Measurements from ENCODE around the gene S1PR1. TPM values are rescaled to one million over a fixed set of nuclear protein-coding genes. Genes with fewer than 3 reads are reported as not detected.

S1PR1 gene
- total RNA-seq, 1 experiment from 2014 or later: 0.24 TPM

DNA sequence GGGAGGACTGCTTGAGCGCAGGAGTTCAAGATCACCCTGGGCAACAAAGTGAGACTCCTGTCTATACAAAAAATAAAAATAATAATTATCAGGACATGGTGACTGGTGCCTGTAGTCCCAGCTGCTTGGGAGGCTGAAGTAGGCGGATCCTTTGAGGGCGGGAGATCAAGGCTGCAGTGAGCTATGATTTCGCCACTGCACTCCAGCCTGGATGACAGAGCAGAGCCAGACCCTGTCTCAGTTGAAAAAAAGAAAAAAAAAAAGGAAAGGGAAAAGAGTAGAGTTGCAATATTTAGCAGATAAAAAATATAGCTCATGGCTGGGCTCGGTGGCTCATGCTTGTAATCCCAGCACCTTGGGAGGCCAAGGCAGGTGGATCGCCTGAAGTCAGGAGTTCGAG is 3.3 kb upstream of the S1PR1 start:
- Histone ChIP-seq H3K79me2 (ENCODE audit: insufficient read depth, low read length) (no peaks in the 10 kb centered on the region), H3K9me3 (ENCODE audit: control insufficient read depth, low read depth, low read length) (no peaks in the 10 kb centered on the region), H4K91ac (ENCODE audit: insufficient read length, low read depth, low read length) (no peak overlapping the region), H3K56ac (ENCODE audit: insufficient read length, low read depth, low read length) (no peak overlapping the region), H3K79me1 (ENCODE audit: insufficient read depth, low read depth, low read length, poor library complexity, severe bottlenecking) (no peaks in the 10 kb centered on the region), H2BK15ac (ENCODE audit: low read depth, low read length) (no peak overlapping the region), H3K27me3 (ENCODE audit: insufficient read depth, low read length) (peaks cover 14% of the 10 kb centered on the region; the same call in 1 of the 2 replicates), H2AFZ (ENCODE audit: low read length) (no peak overlapping the region), H2AK5ac (ENCODE audit: insufficient read length, low read length) (no peak overlapping the region), H3K27ac (ENCODE audit: insufficient read length, low read depth, low read length) (no peak overlapping the region), H3K14ac (ENCODE audit: insufficient read depth, low read length) (no peak overlapping the region), H3K23ac (ENCODE audit: insufficient read length, low read depth, low read length) (no peak overlapping the region), H3K18ac (ENCODE audit: insufficient read length, low read depth, low read length) (no peak overlapping the region), H2BK12ac (ENCODE audit: insufficient read length, low read depth, low read length) (no peak overlapping the region), H3K4me2 (ENCODE audit: insufficient read depth, insufficient read length, low read length) (no peak overlapping the region), H3T11ph (ENCODE audit: low read length) (no peak overlapping the region), H4K8ac (replicated peaks; ENCODE audit: insufficient read length, low read depth, low read length) (no peak overlapping the region), H2BK120ac (ENCODE audit: low read depth, low read length, poor library complexity, severe bottlenecking) (no peak overlapping the region), H4K20me1 (ENCODE audit: control insufficient read depth, insufficient read depth, insufficient read length) (no peaks in the 10 kb centered on the region), H4K5ac (ENCODE audit: insufficient read length, low read depth, low read length) (no peak overlapping the region), H3K4me1 (ENCODE audit: insufficient read depth, low read length) (peaks cover 2% of the 10 kb centered on the region; the same call in 1 of the 2 replicates), H3K23me2 (ENCODE audit: insufficient read length, low read depth, low read length, poor library complexity, severe bottlenecking) (peaks cover 27% of the 10 kb centered on the region), H3K9ac (ENCODE audit: extremely low read depth, insufficient read length, low read length) (no peak overlapping the region), H3K4ac (ENCODE audit: low read depth, low read length) (no peak overlapping the region), H2BK5ac (ENCODE audit: insufficient read length, low read length) (no peak overlapping the region), H2BK20ac (ENCODE audit: low read depth, low read length, poor library complexity, severe bottlenecking) (no peak overlapping the region)
- H3K36me3 Mint-ChIP-seq (ENCODE audit: insufficient read depth in 1 of 3, low read depth in 3 of 3): no peaks in the 10 kb centered on the region
- peaks cover 66% of the 10 kb centered on the region for H3K27me3 Mint-ChIP-seq (ENCODE audit: low read depth)
- WGBS (ENCODE audit: extremely low coverage, insufficient read length, low lambda C conversion rate): no CpG with 5 or more reads among the region's 7 CpGs
- no peak overlapping the region for H3K4me3 Mint-ChIP-seq
- no peak for DNase-seq
- no peaks in the 10 kb centered on the region; a peak in 1 of 5 replicates for H3K9me3 Mint-ChIP-seq
- no peak overlapping the region for H3K27ac Mint-ChIP-seq
- H3K4me1 Mint-ChIP-seq: peaks cover 20 to 24% of the 10 kb centered on the region in 2 experiments
- TF ChIP-seq, protein P1, sequence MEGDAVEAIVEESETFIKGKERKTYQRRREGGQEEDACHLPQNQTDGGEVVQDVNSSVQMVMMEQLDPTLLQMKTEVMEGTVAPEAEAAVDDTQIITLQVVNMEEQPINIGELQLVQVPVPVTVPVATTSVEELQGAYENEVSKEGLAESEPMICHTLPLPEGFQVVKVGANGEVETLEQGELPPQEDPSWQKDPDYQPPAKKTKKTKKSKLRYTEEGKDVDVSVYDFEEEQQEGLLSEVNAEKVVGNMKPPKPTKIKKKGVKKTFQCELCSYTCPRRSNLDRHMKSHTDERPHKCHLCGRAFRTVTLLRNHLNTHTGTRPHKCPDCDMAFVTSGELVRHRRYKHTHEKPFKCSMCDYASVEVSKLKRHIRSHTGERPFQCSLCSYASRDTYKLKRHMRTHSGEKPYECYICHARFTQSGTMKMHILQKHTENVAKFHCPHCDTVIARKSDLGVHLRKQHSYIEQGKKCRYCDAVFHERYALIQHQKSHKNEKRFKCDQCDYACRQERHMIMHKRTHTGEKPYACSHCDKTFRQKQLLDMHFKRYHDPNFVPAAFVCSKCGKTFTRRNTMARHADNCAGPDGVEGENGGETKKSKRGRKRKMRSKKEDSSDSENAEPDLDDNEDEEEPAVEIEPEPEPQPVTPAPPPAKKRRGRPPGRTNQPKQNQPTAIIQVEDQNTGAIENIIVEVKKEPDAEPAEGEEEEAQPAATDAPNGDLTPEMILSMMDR (conservative IDR thresholded peaks at IDR 0.05): no peak

Measured in H9 (cell line).